GM23338 (cell line): ENCODE data around the gene RTN4RL2. TPM values are rescaled to one million over a fixed set of nuclear protein-coding genes. Genes with fewer than 3 reads are reported as not detected.

Source experiments
- ATAC-seq: fragments of 200-7000 bp; cut with Tn5 transposase; 3 replicates; pipeline ENCODE4 v1.9.1; 2020
- DNase-seq: peaks from one replicate; pipeline ENCODE4 v3.0.0-alpha.2; 2015; ENCODE audit warnings: low spot score
- H2AFZ ChIP-seq: fragments of 200-600 bp; sonication (generic); 2 replicates; pipeline ENCODE4 v1.8.0; 2016; ENCODE audit warnings: antibody characterized with exemption, mild to moderate bottlenecking, moderate library complexity
- H3F3A ChIP-seq: fragments of 200-600 bp; sonication (generic); replicated peaks from 2 replicates; pipeline ENCODE4 v1.8.0; 2017; ENCODE audit warnings: antibody characterized with exemption, mixed run types, low read depth
- H3K27ac ChIP-seq: fragments of 200-600 bp; sonication (generic); 2 replicates; pipeline ENCODE4 v1.6.1; 2016; ENCODE audit warnings: low read depth
- H3K27me3 ChIP-seq: fragments of 200-600 bp; sonication (generic); 2 replicates; pipeline ENCODE4 v1.8.0; 2016; ENCODE audit warnings: mild to moderate bottlenecking, mixed run types, moderate library complexity; ENCODE audit not compliant: insufficient read depth
- H3K36me3 ChIP-seq: fragments of 200-600 bp; sonication (generic); 2 replicates; pipeline ENCODE4 v1.8.0; 2016; ENCODE audit warnings: mild to moderate bottlenecking; ENCODE audit not compliant: insufficient read depth
- H3K4me1 ChIP-seq: fragments of 200-600 bp; sonication (generic); 2 replicates; pipeline ENCODE4 v1.8.0; 2016; ENCODE audit warnings: mild to moderate bottlenecking, moderate library complexity; ENCODE audit not compliant: insufficient read depth
- H3K4me2 ChIP-seq: fragments of 200-600 bp; sonication (generic); 2 replicates; pipeline ENCODE4 v1.7.1; 2017; ENCODE audit warnings: mixed run types
- H3K4me3 ChIP-seq: fragments of 200-600 bp; sonication (generic); 2 replicates; pipeline ENCODE4 v1.6.1; 2016; ENCODE audit warnings: mixed run types
- H3K79me2 ChIP-seq: fragments of 200-600 bp; sonication (generic); replicated peaks from 2 replicates; pipeline ENCODE4 v1.8.0; 2017; ENCODE audit warnings: mild to moderate bottlenecking; ENCODE audit not compliant: insufficient read depth
- H3K9me2 ChIP-seq: fragments of 200-600 bp; sonication (generic); 2 replicates; pipeline ENCODE4 v1.8.0; 2017; ENCODE audit not compliant: insufficient read depth
- H4K20me1 ChIP-seq: fragments of 200-600 bp; sonication (generic); replicated peaks from 2 replicates; pipeline ENCODE4 v1.8.0; 2017; ENCODE audit warnings: mild to moderate bottlenecking; ENCODE audit not compliant: insufficient read depth
- H3K27ac Mint-ChIP-seq: 2 replicates; pipeline ENCODE4 v1.8.0; 2020; ENCODE audit warnings: inconsistent platforms, mild to moderate bottlenecking, moderate library complexity, mixed read lengths
- H3K27me3 Mint-ChIP-seq: 3 replicates; pipeline ENCODE4 v1.8.0; 2022; ENCODE audit warnings: low read depth, mild to moderate bottlenecking, moderate library complexity, mixed read lengths, inconsistent platforms; ENCODE audit not compliant: insufficient read depth, poor library complexity
- H3K36me3 Mint-ChIP-seq: 3 replicates; pipeline ENCODE4 v1.8.0; 2021; ENCODE audit warnings: low read depth, mild to moderate bottlenecking, inconsistent platforms, moderate library complexity, mixed read lengths
- H3K4me1 Mint-ChIP-seq: 3 replicates; pipeline ENCODE4 v1.8.0; 2020; ENCODE audit warnings: mild to moderate bottlenecking, inconsistent platforms, mixed read lengths
- H3K4me3 Mint-ChIP-seq: 3 replicates; pipeline ENCODE4 v1.8.0; 2021; ENCODE audit warnings: moderate library complexity, mild to moderate bottlenecking, inconsistent platforms, mixed read lengths
- H3K9me3 Mint-ChIP-seq: 3 replicates; pipeline ENCODE4 v1.8.0; 2020; ENCODE audit warnings: moderate library complexity, mild to moderate bottlenecking, inconsistent platforms, mixed read lengths
- CREB1 ChIP-seq: fragments of 250-450 bp; sonication (Bioruptor Pico); IDR thresholded peaks from 2 replicates; pipeline ENCODE4 v1.5.0; 2020; ENCODE audit warnings: low read depth, mild to moderate bottlenecking, moderate library complexity
- CTCF ChIP-seq, 2 experiments: fragments of 200-600 bp in 1 of 2; sonication (generic) in 1 of 2; conservative IDR thresholded peaks; 2 replicates each; pipeline versions ENCODE4 v1.5.1 to v1.6.1; 2016 to 2017; ENCODE audit warnings: antibody characterized with exemption in 2 of 2, low read depth in 2 of 2, mild to moderate bottlenecking in 2 of 2, moderate library complexity in 1 of 2
- ETS1 ChIP-seq: IDR thresholded peaks from 2 replicates; pipeline ENCODE4 v1.6.1; 2016; ENCODE audit warnings: antibody characterized with exemption
- EZH2phosphoT487 ChIP-seq: fragments of 200-600 bp; sonication (generic); IDR thresholded peaks from one replicate; pipeline ENCODE4 v1.8.1; 2018; ENCODE audit warnings: antibody characterized with exemption; ENCODE audit not compliant: unreplicated experiment
- JUNB ChIP-seq: IDR thresholded peaks from one replicate; pipeline ENCODE4 v1.6.1; 2016; ENCODE audit warnings: antibody characterized with exemption; ENCODE audit not compliant: unreplicated experiment
- NANOG ChIP-seq: IDR thresholded peaks from 2 replicates; pipeline ENCODE4 v1.6.1; 2016; ENCODE audit warnings: antibody characterized with exemption, borderline replicate concordance
- REST ChIP-seq: IDR thresholded peaks from one replicate; pipeline ENCODE4 v1.6.1; 2018; ENCODE audit warnings: antibody characterized with exemption; ENCODE audit not compliant: unreplicated experiment
- STAT1 ChIP-seq: IDR thresholded peaks from one replicate; pipeline ENCODE4 v1.6.1; 2016; ENCODE audit warnings: antibody characterized with exemption; ENCODE audit not compliant: unreplicated experiment
- ZNF114 ChIP-seq: fragments of 250-450 bp; sonication (Bioruptor Pico); IDR thresholded peaks from 2 replicates; pipeline ENCODE4 v1.5.0; 2020; ENCODE audit warnings: mild to moderate bottlenecking, moderate library complexity
- ZNF331 ChIP-seq: fragments of 250-450 bp; sonication (Bioruptor Pico); IDR thresholded peaks from 2 replicates; pipeline ENCODE4 v1.5.0; 2020; ENCODE audit warnings: low read depth, mild to moderate bottlenecking, moderate library complexity
- polyA plus RNA-seq: library from polyadenylated mRNA; unstranded; fragments of >200 nt; fragmentation: Nextera tagmentation; extraction: Ambion mirVana; gene quantifications from 2 replicates; pipeline ENCODE4 v1.2.1, GENCODE V29; 2016
- total RNA-seq: library from RNA; depleted of rRNA; stranded (reverse); fragments of >200 nt; shearing (Covaris generic); gene quantifications from 2 replicates; pipeline ENCODE4 v1.2.3, GENCODE V29; 2014
- TF ChIP-seq, protein P1 (sequence below): fragments of 250-450 bp; sonication (Bioruptor Pico); IDR thresholded peaks from 2 replicates; pipeline ENCODE4 v1.5.0; 2020; ENCODE audit warnings: mild to moderate bottlenecking, moderate library complexity

RTN4RL2 gene
- total and polyA plus RNA-seq, 2 experiments from 2014 or later, result 13.9 to 15.9 TPM

DNA sequence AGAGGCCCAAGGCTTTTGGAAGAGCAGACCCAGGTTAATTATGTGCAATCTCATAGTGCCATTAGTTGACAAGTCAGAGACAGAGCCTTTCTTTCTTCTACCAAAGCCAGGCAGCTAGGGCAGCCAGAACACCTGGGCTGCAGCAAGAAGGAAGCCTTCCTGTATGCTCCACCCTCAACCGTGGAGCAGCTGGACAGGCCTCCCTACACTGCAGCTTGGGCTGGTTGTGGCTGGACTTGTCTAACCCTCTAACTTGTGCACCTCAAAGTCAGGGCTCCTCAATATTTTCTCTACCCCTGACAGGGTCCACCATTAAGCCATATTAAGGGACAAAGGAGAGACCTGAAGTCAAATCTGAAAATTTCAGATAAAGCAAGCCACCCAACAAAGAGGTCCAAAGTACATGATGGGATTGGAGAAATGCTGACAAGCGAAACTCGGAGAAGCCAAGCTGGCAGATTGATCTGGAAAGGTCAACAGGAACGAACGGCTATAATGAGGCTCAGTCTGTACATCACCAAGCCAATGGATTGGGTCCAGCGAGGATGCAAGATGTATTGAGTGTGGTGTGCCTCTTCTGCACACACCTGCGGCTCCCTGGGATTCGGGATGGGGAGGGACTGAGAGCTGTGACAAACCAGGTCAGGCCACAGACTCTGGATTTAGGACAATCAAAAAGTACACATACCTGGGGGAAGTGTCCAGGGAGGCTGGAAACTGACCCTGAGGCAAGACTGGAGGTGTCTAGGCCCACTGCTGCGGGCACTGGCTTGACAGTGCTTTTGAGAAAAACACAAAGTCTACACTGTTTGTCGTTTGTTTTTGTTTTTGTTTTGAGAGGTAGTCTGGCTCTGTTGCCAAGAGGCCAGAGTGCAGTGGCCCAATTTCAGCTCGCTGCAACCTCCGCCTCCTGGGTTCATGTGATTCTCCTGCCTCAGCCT, 21.7 kb upstream of the RTN4RL2 start (continued):
- TF ChIP-seq, protein P1, sequence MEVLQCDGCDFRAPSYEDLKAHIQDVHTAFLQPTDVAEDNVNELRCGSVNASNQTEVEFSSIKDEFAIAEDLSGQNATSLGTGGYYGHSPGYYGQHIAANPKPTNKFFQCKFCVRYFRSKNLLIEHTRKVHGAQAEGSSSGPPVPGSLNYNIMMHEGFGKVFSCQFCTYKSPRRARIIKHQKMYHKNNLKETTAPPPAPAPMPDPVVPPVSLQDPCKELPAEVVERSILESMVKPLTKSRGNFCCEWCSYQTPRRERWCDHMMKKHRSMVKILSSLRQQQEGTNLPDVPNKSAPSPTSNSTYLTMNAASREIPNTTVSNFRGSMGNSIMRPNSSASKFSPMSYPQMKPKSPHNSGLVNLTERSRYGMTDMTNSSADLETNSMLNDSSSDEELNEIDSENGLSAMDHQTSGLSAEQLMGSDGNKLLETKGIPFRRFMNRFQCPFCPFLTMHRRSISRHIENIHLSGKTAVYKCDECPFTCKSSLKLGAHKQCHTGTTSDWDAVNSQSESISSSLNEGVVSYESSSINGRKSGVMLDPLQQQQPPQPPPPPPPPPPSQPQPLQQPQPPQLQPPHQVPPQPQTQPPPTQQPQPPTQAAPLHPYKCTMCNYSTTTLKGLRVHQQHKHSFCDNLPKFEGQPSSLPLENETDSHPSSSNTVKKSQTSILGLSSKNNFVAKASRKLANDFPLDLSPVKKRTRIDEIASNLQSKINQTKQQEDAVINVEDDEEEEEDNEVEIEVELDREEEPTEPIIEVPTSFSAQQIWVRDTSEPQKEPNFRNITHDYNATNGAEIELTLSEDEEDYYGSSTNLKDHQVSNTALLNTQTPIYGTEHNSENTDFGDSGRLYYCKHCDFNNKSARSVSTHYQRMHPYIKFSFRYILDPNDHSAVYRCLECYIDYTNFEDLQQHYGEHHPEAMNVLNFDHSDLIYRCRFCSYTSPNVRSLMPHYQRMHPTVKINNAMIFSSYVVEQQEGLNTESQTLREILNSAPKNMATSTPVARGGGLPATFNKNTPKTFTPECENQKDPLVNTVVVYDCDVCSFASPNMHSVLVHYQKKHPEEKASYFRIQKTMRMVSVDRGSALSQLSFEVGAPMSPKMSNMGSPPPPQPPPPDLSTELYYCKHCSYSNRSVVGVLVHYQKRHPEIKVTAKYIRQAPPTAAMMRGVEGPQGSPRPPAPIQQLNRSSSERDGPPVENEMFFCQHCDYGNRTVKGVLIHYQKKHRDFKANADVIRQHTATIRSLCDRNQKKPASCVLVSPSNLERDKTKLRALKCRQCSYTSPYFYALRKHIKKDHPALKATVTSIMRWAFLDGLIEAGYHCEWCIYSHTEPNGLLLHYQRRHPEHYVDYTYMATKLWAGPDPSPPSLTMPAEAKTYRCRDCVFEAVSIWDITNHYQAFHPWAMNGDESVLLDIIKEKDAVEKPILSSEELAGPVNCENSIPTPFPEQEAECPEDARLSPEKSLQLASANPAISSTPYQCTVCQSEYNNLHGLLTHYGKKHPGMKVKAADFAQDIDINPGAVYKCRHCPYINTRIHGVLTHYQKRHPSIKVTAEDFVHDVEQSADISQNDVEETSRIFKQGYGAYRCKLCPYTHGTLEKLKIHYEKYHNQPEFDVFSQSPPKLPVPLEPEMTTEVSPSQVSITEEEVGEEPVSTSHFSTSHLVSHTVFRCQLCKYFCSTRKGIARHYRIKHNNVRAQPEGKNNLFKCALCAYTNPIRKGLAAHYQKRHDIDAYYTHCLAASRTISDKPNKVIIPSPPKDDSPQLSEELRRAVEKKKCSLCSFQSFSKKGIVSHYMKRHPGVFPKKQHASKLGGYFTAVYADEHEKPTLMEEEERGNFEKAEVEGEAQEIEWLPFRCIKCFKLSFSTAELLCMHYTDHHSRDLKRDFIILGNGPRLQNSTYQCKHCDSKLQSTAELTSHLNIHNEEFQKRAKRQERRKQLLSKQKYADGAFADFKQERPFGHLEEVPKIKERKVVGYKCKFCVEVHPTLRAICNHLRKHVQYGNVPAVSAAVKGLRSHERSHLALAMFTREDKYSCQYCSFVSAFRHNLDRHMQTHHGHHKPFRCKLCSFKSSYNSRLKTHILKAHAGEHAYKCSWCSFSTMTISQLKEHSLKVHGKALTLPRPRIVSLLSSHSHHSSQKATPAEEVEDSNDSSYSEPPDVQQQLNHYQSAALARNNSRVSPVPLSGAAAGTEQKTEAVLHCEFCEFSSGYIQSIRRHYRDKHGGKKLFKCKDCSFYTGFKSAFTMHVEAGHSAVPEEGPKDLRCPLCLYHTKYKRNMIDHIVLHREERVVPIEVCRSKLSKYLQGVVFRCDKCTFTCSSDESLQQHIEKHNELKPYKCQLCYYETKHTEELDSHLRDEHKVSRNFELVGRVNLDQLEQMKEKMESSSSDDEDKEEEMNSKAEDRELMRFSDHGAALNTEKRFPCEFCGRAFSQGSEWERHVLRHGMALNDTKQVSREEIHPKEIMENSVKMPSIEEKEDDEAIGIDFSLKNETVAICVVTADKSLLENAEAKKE, result no peak
- TF ChIP-seq STAT1 (no peak), ZNF331 (CRISPR knock-in tag) (no peak), JUNB (no peak), EZH2phosphoT487 (no peak), ZNF114 (CRISPR knock-in tag) (no peak)

GRCh38 chr11:57439786-57440185, 20.5 kb upstream of the RTN4RL2 start:
- Mint-ChIP-seq H3K27ac (no peak overlapping the region), H3K4me1 (no peaks in the 10 kb centered on the region), H3K36me3 (no peaks in the 10 kb centered on the region), H3K9me3 (no peaks in the 10 kb centered on the region; the same call in 2 of the 3 replicates), H3K27me3 (peaks cover 2% of the 10 kb centered on the region), H3K4me3 (no peak overlapping the region)
- Histone ChIP-seq H3K27me3 (no peaks in the 10 kb centered on the region), H2AFZ (no peak overlapping the region), H3F3A (no peaks in the 10 kb centered on the region), H4K20me1 (no peaks in the 10 kb centered on the region), H3K27ac (no peak overlapping the region), H3K9me2 (no peaks in the 10 kb centered on the region), H3K79me2 (no peaks in the 10 kb centered on the region), H3K36me3 (no peaks in the 10 kb centered on the region), H3K4me2 (no peak overlapping the region), H3K4me3 (no peak overlapping the region), H3K4me1 (no peaks in the 10 kb centered on the region)
- ATAC-seq (no peak), DNase-seq (no peak)
- TF ChIP-seq ETS1 (no peak), ZNF331 (CRISPR knock-in tag) (no peak), CTCF (conservative IDR thresholded peaks at IDR 0.05; ENCODE audit: low read depth in 2 of 2) (no peak), NANOG (no peak), ZNF114 (CRISPR knock-in tag) (no peak), JUNB (no peak), CREB1 (CRISPR knock-in tag) (no peak), REST (no peak), STAT1 (no peak), EZH2phosphoT487 (no peak)
